ENCODE results near the gene HEXIM2.
A peak's percentile ranks its signal among the peaks of the same experiment; 100 is the strongest.
"Not testable (repeated sequence)": the region's sequence is repeated elsewhere in the genome, so short reads cannot be mapped to it uniquely, and the experiment has no call there.

Gene HEXIM2, protein sequence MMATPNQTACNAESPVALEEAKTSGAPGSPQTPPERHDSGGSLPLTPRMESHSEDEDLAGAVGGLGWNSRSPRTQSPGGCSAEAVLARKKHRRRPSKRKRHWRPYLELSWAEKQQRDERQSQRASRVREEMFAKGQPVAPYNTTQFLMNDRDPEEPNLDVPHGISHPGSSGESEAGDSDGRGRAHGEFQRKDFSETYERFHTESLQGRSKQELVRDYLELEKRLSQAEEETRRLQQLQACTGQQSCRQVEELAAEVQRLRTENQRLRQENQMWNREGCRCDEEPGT

DNA sequence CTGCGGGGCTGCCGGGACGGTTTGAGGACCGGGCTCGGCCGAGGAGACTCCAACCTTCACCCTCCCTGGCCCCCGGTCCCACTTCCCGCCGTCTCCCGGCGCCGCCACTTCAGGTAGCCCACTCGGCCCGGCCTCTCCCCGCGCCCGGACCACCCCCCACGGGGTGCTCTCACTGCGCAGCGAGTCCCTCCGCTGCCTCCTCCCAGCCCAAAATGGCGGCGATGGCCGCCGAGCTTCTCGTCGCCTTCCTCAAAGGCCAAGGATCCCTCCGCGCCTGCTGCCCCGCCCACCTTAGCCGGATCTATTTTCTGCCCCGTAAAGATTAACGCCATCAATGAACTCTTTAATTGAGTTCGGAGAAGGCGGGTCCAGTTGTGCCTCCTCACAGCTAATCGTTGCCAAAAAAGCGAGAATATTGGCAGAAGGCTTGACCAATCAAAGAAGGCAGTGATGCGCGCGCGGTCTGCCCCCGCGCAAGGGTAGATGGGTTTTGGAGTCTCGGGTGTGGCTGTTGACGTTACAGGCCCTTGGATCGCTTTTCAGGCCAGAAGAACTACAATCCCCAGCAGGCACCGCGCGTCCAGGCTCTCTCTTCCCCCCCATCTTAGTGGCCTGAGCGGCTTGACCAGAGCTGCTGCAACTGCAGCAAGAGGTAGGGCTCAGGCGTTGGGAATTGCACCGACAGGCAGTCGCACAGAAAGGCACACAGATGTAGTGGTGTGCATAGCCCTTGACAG is at the start of gene HEXIM2:
Gene HEXIM2, plus strand, starts transcription at position 588 of the 737 bp plus-strand sequence. CDS start 919 bp downstream, outside the sequence.
- peak; percentile 100 for DNase-seq

DNA sequence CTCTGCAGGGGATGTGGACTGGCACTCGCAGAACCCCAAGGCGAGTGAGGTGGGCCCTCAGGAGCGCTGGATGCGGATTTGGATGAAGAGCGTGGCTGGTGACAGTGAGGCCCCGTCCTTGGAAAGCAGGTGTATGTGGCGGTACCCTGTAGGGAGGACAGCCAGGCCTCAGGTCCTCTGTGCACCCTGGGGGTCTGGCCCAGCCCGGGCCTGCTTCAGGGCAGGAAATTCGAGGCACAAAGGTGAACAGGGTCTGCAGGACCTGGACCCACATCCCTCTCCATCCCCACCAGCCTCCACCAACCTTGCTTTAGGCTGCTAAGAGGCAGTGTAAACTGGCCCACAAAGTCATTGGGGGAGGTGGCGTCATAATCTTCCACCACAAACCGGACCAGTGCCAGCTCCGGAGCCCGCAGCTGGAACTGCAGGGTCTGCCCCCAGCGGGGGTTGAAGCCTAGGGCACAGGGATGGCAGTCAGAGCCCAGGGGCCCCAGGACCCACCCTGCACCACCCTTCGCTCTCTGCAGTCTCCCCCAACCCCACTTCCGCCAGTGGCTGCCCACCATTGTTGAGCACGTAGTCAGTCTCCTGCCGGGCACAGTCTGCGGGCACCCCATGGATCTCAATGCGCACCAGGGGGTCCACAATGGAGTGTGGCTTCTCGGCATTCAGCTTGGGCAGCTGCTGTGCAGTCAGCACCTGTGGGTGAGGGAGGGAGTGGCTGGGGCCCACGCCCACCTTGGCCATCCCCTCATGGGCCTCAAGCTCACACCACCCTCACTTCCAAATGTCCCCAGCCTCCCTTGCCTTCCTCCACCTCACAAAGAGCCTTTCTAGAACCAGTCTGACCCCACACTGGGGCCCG is 48.9 kb upstream of the HEXIM2 start:
- no peak for DNase-seq

DNA sequence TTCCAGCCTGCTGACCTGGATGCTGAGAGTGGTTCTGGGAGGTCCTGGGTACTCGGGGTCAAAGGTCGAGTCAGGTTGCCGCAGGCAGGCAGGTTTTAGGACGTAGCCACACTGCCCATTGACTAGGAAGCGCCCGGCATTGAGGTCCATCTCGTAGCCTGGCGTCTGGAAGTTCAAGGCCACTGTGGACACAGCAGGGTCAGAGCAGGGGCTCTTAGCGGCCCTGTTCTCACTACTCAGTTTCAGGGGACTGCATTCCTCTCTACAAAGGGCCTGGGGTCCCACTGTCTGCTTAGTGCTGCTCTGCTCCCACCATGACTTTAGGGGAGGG is 48.3 kb upstream of the HEXIM2 start:
- DNase-seq: no peak

DNA sequence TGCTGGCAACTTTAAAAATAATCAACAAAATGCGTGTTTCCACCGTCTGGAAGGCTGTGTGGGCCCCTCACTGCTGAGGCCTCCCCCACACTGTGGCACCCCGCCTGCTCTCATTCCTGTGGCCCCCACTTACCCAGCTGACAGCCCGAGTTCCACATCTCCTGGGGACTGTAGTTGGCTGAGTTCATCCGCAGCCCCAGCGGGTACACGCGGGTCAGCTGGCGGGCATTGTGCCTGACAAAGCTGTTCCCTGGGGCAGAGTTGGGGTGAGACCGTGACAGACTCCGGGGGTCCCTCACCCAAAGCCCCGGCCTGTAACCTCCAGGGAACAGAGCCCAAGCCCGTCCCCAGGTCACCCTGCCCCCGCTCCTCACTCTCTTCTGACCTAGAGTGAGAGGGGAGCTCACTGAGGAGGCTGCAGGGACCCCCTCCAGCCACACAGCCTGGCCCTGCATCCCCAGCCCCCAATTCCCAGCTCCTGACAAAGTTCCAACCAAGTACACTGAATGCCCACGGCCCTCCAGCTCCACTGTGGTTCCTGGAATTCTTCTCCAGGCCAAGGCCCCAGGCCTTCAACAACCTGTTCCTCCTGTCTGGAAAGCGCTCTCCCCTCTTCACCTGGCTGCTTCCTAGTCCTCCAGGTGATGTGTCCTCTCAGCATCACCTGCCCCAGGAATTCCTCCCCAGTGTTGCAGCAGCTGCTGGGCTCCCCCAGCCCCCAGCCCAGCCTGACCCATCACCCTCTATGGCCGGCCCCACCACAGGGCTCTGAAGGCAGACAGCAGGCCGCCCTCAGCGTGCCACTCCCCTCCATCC is 47.4 kb upstream of the HEXIM2 start:
- no peak for DNase-seq

DNA sequence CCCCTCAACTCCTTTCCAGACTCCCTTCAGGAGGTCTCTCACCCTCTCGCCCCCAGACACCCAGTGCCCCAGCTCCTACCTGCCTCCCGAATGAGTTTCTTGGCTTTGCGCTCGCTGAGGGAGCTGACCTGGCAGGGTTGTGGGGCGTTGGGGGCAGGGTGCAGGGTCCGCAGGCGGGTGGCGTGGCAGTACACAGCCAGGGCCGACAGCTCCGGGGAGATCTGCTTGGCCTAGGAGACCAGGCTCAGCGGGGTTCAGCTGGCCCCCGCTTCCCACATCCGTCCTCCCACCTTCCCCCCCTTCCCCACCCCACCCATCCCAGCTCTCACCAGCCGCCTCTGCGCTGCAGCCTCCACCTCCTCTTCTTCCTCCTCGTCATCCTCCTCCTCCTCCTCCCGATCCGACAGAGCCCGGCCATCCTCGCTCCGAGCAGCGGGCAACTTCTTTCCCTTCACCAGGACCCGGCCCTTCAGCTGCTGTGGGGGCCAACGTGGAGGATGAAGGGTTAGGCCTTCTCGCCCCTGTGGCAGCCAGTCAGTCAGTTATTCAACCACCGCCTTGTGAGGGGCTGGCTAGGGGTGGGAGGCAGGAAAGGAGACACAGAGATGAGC is 46.6 kb upstream of the HEXIM2 start:
- no peak for DNase-seq

DNA sequence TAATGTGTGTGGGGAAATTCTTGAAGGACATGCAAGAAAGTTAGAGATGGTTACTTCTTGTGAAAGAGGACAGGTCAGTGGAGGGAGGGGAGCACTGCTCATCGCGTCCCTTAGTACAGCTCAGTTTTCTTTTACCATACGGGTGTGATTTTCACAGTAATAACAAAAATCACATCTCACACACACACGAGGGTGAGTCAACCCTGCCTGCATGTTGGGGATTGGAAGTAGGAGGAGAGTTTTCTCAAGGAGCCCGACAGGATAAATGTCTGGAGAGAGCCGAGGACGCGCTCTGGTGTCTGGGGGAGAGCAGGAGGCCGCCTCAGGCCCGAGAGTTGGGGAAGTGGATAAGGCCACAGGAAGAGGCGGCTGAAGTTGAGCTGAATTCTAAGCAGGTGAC is 45.8 kb upstream of the HEXIM2 start:
- no peak for DNase-seq

DNA sequence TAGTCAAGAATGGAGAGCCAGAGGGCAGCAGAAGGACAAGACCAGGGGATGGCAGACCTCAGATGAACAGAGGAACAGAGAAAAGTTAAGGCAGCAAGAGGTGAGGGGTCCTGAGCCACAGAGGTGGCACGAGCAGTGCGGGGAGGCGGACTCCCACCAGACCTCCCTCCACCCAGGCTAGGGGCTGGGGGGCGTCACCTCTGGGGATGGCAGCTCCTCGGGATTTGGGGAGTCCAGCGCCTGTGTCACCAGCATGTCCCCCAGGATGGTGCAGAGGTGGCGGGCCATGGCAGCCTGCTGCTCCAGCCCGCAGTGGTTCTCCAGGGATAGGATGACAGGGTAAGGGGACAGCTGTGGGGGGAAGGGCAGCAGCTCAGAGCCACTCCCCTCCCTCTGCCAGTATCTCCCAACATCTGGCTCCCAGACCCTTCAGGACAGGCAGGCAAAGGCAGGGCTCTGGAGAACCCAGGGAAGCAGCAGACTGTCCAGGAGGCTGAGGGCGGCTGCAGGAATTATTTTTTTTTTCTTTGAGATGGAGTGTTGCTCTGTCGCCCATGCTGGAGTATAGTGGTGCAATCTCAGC is 45.1 kb upstream of the HEXIM2 start:
- DNase-seq: no peak

DNA sequence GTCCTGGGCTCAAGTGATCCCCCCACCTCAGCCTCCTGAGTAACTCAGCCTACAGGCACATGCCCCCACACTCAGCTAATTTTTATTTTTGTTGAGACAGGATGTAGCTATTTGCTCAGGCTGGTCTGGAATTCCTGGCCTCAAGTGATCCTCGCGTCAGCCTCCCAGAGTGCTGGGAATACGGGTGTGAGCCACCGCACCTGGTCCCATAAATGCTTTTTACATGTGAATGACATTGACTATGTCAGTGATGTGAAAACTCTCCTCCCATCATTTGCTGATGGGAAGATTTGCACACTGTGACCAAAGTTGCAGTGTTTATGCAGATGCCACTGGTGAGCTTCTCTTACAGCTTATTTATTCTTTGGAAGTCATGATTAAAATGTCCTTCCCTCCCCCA is 44.3 kb upstream of the HEXIM2 start:
- no peak for DNase-seq

DNA sequence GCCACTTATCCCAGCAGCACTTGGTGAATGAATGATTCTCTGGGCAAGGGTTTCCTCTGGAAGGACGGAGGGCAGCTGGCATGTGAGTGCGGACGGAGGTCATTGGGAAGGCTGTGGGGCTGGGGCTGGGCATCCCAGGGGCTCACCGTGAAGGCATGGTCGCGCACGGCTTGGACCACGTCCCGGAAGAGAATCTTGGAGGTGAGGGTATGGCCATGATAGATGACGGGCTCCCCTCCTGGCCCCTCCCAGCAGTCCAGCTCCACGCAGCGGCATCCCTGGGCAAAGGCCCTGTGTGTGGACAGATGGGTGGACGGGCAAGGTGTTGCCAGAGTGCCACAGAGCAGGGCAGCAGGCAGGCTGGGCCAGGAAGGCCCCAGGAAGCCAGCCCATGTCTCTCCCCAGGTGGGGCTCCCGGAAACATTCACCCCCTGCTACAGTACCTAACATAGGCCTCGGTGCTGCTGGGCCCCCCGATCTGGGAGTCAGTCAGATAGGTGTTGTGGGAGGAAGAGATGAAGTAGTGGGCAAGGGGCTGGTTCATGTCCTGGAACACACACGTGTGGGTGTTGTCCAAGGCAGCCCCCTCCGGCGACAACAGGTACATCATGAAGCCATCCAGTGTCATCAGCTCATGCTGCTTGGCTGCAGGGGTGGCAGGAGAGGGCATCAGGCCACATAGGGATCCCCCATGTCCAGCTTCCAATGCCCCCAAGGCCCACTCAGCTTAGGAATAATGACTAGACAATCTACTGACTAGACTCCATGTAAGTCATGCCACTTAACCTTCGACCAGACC is 43.6 kb upstream of the HEXIM2 start:
- no peak for DNase-seq

DNA sequence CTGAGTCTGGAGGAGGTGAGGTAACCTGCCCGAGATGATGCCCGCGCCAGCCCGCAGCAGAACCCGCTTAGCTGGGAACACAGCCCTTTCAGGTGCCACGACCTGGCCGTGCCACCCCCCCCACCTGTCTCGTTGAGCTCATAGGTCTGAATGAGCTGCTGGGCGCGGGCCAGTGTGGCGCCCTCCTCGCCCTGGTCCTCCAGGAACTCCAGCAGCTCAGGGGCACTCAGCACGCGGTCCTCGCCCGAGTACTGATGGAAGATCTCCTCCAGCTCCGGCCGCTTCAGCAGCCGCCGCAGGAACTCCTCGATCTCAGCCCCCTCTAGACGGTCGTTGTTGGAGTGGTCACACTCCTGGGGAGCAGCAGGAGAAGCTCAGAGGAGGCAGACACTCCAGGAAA is 43.0 kb upstream of the HEXIM2 start:
- DNase-seq: no peak

DNA sequence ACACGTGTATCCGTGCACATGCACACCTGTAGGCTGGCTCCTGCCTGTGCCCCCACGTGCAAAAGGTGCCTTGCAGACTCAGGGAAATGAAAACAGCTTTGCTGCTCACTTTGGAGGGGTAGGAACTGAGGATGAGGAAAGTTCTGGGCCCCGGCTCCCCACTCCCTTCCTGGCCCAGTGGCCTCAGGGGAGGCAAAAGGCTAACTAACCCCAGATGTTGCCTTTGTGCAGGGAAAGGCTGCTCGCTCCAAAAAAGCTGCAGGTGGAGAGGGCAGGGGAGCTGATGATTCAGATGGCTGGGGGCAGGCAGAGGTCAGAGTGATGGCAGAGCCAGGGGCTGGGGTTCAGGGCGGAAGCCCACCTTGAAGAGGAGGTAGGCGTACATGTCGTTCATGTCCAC is 41.7 kb upstream of the HEXIM2 start:
- no peak for DNase-seq

DNA sequence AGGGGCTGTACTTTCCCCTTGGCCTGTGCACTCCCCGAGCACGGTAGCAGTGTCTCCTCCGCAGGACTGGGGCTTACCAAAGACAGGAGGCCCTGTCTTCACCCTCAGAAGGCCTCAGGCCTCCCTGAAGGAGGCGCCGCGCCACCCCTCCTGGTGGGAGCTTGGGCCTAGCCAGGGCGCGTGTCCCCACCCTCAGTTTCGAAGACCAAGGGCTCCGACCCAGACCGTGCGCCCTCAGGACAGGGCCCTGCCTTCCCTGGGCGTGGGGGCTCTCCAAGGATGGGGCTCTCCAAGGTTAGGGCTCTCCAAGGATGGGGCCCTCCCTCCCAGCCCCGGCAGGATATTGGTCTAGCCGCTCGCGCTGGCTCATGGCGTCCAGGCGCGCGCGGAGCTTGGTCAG is 41.1 kb upstream of the HEXIM2 start:
- DNase-seq: no peak

DNA sequence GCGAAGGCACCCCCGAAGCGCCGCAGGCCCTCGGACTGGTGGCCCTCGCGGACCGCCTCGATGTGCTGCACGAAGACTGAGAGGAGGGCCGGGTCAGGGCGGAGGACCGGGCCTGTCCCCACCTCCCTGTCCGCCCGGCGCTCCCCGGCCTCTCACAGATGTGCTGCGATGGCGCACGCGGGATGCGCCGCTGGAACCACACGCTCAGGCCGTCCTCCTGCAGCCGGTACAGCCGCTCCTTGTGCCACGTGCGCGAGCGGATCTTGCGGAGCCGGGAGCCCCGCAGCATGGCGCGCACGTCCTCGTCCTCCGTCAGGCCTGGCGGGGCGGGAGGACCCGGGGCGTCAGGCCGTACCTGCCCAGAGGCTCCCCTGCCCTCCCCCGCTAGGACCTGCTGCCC is 40.6 kb upstream of the HEXIM2 start:
- DNase-seq: no peak

DNA sequence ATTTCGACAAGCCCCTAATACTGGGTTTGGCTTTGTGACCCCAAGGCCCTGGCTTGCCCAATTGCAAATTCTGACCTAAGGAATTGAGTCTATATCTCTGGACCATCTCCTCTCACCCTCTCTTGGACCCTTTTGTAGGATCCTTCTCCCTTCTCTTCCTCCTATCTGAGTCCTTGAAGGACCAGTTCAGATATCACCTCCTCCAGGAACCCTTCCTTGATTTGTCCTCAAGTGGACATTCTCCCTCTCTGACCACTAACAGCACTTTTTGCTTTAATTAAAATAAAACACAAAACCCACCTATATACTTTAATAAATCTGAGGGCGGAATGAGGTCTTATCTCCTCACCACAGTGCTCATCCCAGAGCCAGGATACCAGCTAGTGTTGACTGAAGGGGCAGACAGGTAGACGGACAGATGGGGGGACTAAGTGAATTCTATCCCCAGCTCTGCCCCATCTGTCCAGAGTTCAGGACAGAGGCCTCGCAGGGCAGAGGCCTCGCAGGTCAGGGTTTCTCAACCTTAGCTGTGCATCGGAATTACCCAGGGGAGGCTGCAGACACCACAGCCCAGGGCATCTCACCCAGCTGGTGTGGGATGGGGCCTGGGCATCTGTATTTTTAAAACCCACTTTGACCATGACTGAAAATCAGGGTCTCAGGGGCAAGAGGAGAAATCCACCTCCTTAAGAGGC is 38.5 kb upstream of the HEXIM2 start:
- no peak for DNase-seq

DNA sequence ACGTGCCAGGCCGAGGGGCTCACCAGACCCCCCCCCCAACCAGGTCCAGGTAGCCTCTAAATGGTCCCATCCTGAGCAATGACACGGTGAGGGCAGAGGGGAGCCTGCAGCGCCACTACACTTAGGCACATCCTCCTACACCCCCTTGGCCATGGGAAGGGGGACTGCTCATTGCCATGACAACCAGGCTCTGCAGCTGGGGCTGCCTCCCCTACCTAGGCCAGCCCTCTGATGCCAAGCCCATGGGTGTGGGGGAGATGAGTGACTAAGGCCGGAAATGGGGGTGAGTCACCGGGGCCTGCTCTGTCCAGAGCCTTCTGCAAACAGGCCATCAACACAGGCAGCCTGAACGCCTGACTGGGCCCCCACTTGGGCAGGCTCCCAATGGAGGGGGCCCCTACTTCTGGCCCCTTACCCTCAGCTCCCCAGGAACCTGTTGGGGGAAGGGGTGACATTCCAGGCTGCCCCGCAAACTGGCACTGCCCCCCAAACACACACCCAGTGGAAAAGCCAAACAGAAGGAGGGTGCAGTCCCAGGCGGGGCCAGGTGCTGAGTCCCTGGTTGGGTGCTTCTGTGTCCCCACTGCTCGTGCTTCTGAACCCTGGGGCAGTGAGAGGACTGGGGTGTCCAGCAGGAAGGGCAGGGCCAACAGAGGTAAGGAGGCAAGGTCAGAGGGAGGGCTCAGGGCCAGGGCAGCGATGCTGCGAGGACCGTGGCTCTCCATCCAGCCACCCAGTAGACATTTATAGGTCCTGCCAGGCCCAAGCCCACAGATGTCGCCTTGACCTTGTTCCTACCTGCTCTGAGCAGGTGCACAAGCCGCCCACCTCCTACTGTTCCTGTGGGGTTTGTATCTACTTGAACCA is 37.5 kb upstream of the HEXIM2 start:
- peak; percentile 71 for DNase-seq

DNA sequence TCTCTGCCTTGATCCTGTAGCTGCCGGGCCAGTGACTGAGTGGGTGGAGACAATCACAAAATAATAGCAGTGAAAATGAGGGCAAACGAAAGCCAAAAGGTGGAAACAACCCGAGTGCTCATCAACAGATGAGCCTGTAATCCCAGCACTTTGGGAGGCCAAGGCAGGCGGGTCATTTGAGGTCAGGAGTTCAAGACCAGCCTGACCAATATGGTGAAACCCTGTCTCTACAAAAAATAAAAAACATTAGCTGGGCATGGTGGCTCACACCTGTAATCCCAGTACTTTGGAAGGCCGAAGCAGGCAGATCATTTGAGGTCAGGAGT is 36.9 kb upstream of the HEXIM2 start:
- not testable (repeated sequence) for DNase-seq

DNA sequence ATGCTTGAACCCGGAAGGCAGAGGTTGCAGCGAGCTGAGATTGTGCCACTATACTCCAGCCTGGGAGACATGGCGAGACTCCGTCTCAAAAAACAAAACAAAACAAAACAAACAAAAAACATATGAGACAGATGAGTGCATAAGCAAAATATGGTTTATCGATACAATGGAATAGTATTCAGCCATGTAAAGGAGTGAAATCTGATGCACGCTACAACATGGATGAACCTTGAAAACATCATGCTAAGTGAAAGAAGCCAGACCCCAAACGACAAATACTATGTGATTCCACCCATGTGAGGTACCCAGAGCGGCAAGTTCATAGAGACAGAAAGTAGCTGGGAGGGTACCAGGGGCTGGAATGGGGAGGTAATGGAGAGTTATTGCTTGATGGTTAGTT is 36.2 kb upstream of the HEXIM2 start:
- DNase-seq: no peak

DNA sequence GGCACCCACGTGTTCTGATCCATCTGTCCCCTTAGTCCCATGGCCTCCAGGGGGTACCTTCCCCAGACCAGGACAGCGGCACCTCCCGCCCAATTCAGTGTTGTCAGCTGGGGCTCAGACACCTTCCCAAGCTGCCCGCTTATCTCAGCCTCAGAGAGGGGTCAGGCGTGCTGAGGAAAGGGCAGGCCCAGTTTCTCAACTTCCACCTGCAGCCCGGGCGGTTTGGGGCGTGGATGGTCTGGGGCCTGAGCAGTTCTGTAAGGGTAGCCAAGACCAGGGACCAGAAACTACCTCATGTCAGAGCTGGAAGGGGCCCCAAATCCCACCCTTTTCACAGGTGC is 34.5 kb upstream of the HEXIM2 start:
- no peak for DNase-seq

DNA sequence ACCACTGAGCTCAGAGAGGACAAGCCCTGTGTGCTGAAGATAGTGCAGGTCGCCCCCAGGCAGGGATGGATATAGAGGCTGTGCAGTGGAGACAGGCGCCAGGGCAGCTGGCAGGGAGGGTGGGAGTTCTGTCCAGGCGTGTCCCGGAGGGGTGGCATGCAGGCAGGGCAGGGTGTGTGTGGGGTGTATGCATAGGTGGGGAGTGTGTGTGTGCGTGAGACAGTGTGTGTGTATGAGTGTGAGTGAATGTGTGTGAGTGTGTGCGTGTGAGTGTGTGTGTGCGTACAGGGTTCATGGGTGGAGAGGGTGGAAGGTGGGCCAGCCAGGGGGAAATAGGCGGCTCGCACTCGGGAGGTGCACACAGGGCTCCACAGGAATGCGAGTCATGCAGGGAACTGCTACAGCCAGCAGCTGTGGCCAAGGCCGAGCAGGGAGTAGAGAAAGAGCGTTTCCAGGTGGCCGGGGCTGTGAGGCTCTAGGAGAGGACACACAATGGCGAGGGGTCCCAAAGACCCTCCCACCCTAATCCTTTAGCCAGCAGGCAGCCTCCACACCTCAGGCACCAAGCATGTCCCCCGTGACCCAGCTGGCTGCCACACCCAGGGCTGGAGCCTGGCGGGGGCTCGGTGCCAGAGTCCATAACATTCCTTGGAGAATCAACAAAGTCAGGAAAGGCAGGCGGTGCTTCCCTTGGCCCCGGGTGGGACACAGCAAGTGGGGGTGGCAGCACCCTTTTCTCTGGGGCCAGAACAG is 34.0 kb upstream of the HEXIM2 start:
- DNase-seq: no peak
